ENCODE results near the gene ZC3H12C.

ZC3H12C gene

DNA sequence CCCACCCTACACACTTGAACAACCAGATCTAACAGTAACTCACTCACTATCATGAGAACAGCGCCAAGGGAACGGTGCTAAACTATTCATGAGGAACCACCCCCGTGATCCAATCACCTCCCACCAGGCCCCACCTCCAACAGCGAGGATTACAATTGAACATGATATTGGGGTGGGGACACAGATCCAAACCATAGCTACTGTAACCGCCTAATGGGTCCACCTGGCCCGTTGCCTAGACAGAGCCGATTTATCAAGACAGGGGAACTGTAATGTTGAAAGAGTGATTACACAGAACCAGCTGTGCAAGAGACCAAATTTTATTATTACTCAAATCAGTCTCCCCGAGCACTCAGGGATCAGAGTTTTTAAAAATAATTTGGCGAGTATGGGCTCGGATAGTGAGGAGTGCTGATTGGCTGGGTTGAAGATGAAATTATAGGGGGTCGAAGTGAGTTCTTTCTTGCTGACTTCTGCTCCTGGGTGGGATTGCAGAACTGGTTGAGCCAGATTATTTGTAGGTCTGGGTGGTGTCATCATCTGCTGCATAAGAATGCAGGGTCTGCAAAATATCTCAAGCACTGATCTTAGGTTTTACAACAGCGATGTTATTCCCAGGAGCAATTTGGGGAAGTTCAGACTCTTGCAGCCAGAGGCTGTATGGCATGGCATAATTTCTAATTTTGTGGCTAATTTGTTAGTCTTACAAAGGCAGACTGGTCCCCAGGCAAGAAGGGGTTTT is 17.9 kb upstream of the ZC3H12C start:
- no peak for DNase-seq
- in situ Hi-C loops (cut with MboI; ENCODE audit: low pct_unique_long_range_greater_than_20kb, low sequenced_read_pairs), result loop anchor here (25.0 kb wide), 1 partner anchor 113 kb away; no protein-coding TSS in a partner anchor

DNA sequence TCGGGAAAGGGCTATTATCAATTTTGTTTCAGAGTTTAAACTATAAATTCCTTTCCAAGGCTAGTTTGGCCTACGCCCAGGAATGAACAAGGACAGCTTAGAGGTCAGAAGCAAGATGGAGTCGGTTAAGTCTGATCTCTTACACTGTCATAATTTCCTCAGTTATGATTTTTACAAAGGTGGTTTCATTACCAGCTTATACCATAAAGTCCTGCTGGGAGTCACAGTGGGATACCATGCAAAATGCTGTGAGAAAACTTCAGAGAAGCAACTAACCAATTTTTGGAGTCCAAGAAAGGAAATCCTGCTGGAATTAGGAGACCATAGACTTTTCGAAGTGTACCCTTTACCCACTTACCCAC is 17.4 kb upstream of the ZC3H12C start:
- in situ Hi-C loops (cut with MboI; ENCODE audit: low pct_unique_long_range_greater_than_20kb, low sequenced_read_pairs), result loop anchor here (25.0 kb wide), 1 partner anchor 114 kb away; no protein-coding TSS in a partner anchor

DNA sequence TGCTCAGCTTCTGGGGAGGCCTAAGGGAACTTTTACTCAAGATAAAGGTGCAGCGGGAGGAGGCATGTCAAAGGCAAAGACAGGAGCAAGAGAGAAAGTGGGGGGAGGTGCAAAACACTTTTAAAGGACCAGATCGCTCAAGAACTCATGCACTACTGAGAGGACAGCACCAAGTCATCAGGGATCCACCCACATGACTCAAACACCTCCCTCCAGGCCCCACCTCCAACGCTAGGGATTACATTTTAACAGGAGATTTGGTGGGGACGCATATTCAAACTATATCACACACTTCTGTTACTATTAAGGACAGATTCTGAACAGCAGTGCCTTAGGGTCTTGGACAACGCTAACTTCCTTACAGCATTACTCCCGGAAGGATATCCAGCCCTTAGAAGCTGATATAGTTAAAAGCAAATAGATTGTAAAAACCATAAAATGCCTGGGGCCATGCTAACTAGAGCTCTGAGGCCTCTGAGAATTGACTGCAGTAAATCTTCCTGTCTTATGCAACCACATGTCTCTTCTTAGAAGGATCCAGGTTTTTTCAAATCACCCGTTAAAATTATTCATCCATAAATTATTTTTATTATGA is 16.7 kb upstream of the ZC3H12C start:
- peak; percentile 71 for DNase-seq
- in situ Hi-C loops (cut with MboI; ENCODE audit: low pct_unique_long_range_greater_than_20kb, low sequenced_read_pairs), result loop anchor here (25.0 kb wide), 1 partner anchor 114 kb away; no protein-coding TSS in a partner anchor

More for the DNA sequence above, 17.4 kb upstream of the ZC3H12C start:
- DNase-seq, result no peak

DNA sequence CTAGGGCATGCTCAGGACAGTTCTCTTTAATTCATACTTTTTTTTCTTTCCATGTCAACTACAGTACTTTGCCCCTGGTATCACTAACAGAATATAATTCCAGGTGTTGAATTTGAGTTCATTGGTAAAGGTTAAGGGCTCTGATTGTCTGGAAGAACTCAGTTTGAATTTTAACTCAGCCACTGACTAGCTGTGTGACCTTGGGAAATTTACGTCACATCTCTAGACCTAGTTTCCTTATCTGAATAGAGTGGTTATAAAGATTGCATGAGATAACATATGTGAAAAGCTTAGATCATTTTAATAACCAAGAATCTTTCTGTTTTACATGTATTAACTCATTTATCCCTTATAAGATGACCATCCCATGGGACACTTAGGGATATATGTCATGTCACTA is 15.8 kb upstream of the ZC3H12C start:
- in situ Hi-C loops (cut with MboI; ENCODE audit: low pct_unique_long_range_greater_than_20kb, low sequenced_read_pairs), result loop anchor here (25.0 kb wide), 1 partner anchor 115 kb away; no protein-coding TSS in a partner anchor
- no peak for DNase-seq

DNA sequence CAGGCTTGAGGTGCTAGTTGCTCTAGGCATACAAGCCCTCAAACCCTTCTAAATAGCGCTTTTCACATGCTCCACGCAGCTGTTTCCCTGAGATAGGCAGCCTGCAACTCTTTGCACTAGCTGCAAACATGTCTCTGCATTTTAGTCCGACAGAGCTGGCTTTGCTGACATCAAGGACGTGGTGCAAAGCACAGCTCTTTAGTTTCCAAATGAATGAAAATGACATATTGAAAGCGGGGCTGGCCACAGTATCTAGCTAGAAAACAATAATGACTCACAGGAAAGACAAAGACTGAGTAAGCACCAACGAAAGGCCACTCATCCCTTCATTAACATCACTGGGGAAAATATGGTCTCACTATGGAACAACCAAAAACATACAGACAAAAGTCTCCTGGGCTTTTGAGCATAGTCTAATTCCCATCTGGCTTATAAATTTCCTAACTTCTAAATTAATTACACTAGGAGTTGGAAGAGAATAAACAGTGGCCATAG is 15.3 kb upstream of the ZC3H12C start:
- DNase-seq, result no peak
- in situ Hi-C loops (cut with MboI; ENCODE audit: low pct_unique_long_range_greater_than_20kb, low sequenced_read_pairs), result loop anchor here (25.0 kb wide), 1 partner anchor 116 kb away; no protein-coding TSS in a partner anchor

DNA sequence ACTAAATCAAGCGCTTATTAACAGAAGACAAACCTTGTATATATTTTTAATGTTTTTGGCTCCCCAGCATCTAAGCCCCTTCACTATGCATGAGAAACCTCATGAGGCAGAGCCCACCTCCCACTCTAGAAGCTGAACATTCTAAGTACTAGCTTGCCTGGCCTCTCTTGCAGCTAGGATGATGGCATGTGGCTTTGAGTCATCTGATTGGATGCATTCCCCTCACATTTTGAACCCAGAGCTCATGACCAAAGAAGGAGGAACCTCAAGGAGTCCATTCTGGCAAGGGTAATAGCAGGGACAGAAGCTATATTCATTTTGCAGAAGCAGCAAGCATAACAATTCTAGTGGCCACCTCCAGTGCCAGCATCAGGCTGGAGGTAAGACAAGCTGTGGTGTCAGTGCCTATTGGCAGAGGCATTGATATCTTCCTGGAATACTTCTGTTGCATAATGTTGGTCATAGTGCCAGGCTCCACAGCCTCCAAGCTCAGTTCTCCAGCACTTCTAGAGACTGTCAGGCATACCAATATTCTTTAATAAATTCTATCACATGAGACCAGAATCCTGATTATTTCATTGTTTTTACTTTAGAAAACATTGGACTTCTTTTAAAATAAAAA is 14.2 kb upstream of the ZC3H12C start:
- DNase-seq, result no peak
- in situ Hi-C loops (cut with MboI; ENCODE audit: low pct_unique_long_range_greater_than_20kb, low sequenced_read_pairs), result loop anchor here (25.0 kb wide), 1 partner anchor 117 kb away; no protein-coding TSS in a partner anchor

DNA sequence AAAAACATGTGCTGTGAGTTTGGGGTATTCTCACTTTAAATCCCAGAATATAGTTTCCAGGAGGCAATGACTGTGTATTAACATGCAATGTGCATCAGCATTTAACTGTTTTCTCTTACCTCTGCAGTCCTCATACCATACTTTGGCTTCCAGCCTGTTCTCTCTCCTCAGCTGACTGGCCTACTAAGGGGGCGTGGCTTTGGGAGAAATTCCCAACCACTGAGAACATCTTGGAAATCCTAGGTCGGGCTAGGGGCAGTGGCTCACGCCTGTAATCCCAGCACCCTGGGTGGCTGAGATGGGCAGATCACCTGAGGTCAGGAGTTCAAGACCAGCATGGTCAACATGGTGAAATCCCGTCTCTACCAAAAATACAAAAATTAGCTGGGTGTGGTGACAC is 13.5 kb upstream of the ZC3H12C start:
- DNase-seq, result no peak
- in situ Hi-C loops (cut with MboI; ENCODE audit: low pct_unique_long_range_greater_than_20kb, low sequenced_read_pairs), result loop anchor here (25.0 kb wide), 1 partner anchor 117 kb away; no protein-coding TSS in a partner anchor

DNA sequence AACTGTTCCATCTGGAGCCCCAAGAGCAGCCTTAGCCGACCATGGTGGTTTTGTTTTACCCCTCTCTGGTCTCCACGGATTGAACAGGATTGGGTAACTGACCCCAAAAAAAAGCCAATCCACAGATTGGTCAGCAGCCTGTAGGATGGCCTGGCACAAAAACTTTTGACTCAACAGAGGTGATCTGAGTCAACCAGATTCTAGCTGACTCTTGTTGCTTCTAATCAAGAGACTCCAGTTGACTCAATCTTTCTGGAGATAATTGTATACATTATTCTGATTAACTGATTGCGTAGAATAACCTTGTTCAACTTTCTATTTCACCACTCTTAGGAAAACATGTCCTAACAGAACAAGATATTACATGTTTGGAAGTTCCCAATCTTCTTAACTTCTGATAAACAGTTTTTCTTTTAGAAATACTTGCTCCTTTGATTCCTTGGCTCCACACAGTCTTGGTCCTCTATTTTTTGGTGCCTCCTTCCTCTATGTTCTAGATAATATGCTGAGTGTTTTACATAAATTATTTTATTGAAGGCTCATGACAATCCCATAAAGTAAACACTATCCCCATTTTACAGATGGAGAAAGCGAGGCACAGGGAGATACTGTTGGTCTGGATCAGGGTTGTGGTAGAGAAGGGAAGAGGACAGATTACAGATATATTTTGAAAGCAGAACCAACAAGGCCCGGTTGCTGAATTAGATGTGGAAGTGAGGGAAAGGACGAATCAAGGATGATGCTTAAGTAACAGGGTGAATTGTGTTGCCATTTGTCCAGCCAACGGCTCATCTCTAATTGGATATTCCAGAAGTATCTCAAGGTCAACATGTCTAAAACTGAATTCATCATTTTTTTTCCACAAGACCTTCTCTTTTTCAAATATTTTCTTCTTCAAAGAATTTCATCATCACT is 11.5 kb upstream of the ZC3H12C start:
- DNase-seq, result no peak
- in situ Hi-C loops (cut with MboI; ENCODE audit: low pct_unique_long_range_greater_than_20kb, low sequenced_read_pairs), result loop anchor here (25.0 kb wide), 1 partner anchor 119 kb away; no protein-coding TSS in a partner anchor

DNA sequence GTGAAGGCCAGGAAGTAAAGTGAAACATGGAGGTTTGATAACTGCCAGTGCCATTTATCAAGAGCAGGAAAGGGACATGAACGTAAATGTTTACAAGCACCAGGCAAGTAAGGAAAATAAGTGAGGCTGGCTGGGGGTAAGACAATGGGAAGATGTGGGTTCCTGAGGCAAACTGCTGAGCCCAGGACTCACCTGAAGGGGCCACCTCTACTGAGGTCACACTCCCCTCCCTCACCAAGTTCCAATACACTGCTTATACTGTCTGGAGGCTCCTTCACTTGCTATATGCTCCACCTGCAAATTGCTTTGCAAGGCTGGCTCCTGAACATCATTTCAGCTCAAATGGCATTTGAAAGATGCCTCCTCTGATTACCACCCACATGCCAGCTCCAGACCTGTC is 10.3 kb upstream of the ZC3H12C start:
- in situ Hi-C loops (cut with MboI; ENCODE audit: low pct_unique_long_range_greater_than_20kb, low sequenced_read_pairs), result loop anchor here (25.0 kb wide), 1 partner anchor 121 kb away; no protein-coding TSS in a partner anchor
- no peak for DNase-seq

DNA sequence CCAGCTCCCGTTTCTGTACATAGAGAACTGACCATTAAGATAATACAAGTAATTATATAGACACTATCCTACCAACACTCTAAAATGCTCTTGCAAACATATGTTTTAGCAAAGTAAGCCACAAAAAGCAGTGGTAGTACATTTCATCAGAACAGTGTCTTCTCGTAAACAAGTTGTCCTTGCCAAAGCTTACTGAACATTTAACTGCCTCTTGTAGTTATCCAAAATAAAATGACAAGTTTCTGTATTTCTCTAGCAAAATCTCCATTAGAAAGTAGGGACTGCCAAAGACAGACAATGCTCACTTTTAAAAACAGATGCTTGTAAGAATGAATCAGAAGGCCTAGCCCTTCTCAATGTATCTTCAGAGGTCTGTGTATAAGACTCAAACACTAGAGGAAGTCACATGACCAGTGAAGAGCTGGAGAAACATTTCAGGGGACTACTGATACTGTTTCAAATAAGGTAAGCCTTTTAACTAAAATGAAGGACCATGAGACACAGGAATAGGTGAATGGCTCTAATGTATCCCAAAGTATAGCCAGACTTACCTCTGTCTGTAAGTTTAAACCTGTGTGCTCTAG is 7.8 kb upstream of the ZC3H12C start:
- in situ Hi-C loops (cut with MboI; ENCODE audit: low pct_unique_long_range_greater_than_20kb, low sequenced_read_pairs), result loop anchor here (25.0 kb wide), 1 partner anchor 123 kb away; no protein-coding TSS in a partner anchor

DNA sequence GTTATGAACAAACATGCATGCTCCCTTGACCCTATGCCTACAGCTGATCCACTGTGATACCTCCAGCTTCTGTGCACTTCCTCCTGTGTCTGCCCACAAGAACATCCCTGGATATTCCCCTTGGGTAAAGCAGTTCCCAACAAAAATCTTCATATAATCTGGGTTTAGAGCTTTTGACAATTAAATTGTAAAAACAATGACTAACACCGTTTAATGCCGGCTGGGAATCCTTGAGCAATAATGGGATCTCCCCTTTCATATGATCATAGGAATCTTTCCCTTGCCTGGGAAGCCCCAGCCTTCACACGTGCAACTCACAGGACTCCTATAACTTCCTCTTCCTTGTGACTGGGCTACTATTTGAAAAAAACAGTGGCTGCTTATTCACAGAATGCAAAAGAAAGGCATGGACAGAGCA is 6.3 kb upstream of the ZC3H12C start:
- peak; percentile 65 for DNase-seq
- in situ Hi-C loops (cut with MboI; ENCODE audit: low pct_unique_long_range_greater_than_20kb, low sequenced_read_pairs), result loop anchor here (25.0 kb wide), 1 partner anchor 125 kb away; no protein-coding TSS in a partner anchor

More for the DNA sequence above, 7.8 kb upstream of the ZC3H12C start:
- DNase-seq, result no peak

DNA sequence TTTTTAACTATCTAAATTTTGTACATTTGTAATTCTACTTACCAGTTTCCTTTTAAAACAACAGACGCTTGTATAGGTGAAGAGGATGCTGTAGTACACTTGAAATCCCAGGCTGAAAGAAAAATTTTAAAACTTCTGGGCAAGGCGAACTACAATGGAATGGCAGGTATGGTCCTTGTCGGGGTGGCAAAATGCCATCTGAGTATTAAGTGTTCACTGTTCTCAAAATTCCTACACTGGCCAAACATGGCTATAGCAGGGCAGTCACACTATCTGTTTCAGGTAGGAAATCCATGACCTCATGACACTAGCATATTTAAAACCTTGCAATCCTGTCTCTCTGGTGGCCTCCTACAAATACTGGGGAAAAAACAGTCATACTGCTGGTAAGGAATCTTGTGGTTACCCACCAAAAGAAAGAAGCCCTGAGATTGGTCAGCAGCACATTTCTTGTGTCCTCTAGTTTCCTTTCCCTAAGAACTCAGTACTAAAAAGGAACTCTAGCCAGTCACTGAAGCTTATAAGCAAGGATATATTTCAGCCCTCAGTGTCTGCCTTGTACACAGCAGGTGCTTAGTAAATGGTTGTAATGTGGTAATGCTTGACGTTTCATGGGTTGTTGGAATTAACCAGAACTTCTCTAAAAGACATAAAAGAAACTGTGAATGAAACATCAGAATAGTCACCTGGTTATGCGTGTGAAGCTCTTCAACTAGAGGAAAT is 5.2 kb upstream of the ZC3H12C start:
- DNase-seq, result peak; percentile 38
- in situ Hi-C loops (cut with MboI; ENCODE audit: low pct_unique_long_range_greater_than_20kb, low sequenced_read_pairs), result loop anchor here (25.0 kb wide), 1 partner anchor 126 kb away; no protein-coding TSS in a partner anchor

DNA sequence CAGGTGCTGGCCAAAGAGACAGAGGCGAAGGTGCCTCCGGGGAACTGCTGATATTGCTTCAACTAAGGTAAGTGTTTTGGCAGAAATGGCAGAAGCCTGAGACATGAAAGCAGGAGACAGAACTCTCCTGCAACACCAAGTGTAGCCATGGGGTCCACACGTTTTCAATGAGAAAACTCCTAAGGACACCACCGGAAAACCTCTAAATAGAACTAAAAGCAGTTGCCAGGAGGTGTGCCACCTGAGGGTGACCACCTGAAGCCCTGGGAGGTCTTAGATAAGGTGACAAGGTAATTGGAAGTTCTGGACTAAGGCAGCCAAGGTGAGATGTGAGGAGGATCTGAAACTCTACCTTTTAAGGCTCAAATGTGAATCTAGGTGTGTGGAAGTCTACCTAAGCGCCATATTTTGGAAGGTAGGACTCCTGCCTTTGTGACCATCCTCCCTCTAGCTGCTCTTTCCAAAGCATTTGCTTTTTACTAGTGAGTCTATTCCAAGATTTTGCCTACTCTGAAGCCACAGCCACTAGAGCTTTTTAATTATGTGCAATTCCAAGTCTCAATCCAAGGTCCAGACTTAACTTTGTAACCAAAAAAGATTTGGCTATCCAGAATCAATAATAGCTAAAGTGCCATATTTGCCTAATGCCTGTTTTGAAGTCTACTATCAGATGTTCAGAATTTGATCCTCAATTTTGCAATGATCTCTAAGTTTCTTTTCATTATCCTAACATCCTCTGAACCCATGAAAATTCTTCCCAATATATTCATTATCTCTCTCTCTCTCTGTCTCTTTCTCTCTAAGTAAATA is 4.5 kb upstream of the ZC3H12C start:
- no peak for DNase-seq
- in situ Hi-C loops (cut with MboI; ENCODE audit: low pct_unique_long_range_greater_than_20kb, low sequenced_read_pairs), result loop anchor here (25.0 kb wide), 1 partner anchor 126 kb away; no protein-coding TSS in a partner anchor

DNA sequence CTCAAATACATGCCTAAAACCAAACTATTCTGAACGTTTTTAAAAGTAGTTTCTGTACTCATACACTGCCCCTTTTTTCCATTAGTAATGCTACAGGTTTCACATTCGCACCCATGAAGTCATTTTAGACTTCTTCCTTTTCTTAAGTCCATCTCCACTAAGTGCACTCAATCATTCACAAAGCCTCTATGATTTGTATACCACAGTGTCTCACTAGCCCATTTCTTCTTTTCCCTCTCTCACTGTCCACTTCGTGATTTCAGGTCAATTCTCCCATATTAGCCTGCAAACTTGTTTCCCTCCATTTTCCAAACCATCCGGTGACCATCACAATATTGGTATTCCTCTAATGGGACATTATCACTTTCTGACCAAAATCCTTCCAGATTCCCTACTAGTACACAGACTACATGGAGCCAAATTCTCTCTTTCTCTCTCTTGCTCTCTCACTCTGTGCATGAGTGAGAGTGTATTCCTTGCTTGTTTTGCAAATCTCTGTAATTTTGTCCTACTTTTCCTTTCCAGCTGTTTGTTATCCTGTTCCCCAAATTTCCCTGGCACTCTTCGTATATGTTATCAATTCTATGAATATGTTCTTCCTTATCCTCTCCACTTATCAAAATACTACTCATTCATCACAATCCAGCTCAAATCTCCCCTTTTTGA is 3.4 kb upstream of the ZC3H12C start:
- in situ Hi-C loops (cut with MboI; ENCODE audit: low pct_unique_long_range_greater_than_20kb, low sequenced_read_pairs), result loop anchor here (25.0 kb wide), 1 partner anchor 127 kb away; no protein-coding TSS in a partner anchor
- DNase-seq, result no peak

DNA sequence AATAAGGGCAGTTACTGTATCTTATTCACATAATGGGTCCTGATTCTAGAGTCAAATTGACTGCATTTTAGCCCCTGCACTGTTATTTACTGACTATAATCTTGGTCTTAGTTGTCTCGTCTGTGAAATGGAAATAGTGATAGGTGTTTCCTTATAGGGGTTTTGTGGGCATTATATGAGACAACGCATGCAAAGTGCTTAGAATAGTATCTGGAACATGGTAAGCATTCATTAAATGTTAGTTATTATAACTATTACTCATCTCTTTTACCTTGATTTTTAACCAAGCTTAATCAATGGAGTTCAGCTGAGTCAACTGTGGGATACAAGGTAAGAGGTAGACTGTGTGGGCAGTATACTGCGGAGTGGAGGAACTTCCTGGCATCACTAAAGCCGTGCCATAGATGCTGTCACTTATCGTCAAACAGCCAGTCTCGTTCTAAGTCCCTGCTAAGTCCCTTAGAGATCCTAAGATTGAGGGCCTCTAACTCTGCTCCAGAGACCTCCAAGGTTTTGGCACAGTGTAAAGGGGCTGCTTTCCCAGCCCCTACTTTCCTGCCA is 2.6 kb upstream of the ZC3H12C start:
- no peak for DNase-seq
- in situ Hi-C loops (cut with MboI; ENCODE audit: low pct_unique_long_range_greater_than_20kb, low sequenced_read_pairs), result loop anchor here (25.0 kb wide), 1 partner anchor 128 kb away; no protein-coding TSS in a partner anchor

DNA sequence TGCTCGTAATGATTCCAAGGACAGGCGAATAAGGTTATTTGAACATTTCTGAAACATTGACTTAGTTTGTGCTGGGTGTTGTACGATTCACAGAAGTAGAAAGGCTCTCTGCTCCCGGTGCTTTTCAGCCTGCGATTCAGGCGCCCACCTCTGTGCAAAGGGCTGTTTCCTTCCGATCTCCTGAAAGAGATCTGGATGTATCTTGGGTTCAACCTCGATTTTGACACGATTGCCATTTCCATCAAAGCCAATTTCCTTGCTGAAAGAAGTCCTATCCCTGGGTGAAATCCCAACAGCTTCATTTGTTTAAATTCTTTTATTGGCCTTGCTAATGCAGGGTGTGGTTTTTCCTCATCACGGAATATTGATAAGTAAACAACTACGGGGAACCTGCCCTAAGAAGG is 1.1 kb upstream of the ZC3H12C start:
- no peak for DNase-seq
- in situ Hi-C loops (cut with MboI; ENCODE audit: low pct_unique_long_range_greater_than_20kb, low sequenced_read_pairs), result loop anchor here (25.0 kb wide), 1 partner anchor 130 kb away; no protein-coding TSS in a partner anchor
